Superior temporal gyrus (tissue), 1 donor: ENCODE data around the gene CCNT1.
"Not testable (repeated sequence)": the region's sequence is repeated elsewhere in the genome, so short reads cannot be mapped to it uniquely, and the experiment has no call there.

Experiments
- DNase-seq: peaks from one replicate; pipeline ENCODE4 v3.0.0-alpha.2; 2016; ENCODE audit errors: extremely low spot score

Gene CCNT1

GRCh38 chr12:48691826-48692487, 24.6 kb downstream of the CCNT1 start:
- DNase-seq, result no peak

DNA sequence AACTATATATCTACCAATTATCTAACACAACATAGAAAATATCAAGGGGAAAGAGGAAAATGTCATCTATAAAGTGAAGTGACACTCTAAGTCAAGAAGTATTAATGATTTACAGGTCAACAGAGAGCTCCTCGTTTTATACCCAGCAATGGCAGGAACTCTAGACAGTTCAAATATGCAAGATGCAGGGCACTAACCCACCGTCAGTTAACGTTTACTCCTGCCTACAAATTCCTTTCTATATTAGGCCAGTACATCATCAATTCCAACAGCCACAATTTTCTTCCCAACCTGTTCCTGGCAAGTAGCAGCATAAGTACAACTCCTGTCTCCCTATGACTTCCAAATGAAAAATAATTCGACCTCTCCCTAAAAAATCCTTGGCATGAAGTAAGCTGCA, 25.5 kb downstream of the CCNT1 start:
- DNase-seq, result no peak

DNA sequence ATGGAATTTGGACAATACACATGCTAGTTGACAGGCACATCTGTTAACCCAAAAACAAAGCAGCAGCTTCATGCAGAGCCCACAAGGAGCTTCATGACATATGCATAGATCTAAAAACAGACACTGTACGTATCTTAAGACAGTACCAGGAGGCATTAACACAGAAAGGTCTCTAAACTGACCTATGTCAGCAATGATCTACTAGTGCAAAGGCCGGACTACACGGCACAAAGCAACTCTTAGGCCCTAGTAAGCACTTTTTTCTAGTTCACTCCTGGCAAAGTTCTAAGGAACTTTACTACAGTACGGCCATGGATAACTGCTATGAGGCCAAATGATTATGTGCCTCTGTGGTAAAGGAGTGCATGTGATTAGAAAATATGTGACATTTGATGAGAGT, 26.1 kb downstream of the CCNT1 start:
- DNase-seq, result no peak

DNA sequence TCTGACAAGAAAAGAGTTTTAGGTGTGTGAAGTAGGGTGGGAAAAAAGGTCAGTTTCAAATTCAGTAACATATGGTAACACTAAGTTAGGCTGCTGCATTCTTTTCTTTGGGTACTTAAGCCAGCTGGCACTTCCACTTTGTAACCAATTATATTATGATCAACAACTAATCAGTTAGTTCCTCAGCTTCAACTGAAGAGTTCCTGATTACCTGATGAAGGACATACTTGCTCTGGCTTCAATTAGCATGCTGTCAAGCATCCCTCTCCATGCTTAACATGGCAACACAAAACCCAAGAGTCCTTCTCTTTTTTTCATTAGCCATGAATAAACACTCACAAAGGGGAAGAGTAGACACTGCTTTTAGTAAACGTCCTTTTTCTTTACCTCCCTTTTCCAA, 27.7 kb downstream of the CCNT1 start:
- DNase-seq, result no peak

GRCh38 chr12:48687592-48687991, 28.9 kb downstream of the CCNT1 start:
- DNase-seq, result no peak

DNA sequence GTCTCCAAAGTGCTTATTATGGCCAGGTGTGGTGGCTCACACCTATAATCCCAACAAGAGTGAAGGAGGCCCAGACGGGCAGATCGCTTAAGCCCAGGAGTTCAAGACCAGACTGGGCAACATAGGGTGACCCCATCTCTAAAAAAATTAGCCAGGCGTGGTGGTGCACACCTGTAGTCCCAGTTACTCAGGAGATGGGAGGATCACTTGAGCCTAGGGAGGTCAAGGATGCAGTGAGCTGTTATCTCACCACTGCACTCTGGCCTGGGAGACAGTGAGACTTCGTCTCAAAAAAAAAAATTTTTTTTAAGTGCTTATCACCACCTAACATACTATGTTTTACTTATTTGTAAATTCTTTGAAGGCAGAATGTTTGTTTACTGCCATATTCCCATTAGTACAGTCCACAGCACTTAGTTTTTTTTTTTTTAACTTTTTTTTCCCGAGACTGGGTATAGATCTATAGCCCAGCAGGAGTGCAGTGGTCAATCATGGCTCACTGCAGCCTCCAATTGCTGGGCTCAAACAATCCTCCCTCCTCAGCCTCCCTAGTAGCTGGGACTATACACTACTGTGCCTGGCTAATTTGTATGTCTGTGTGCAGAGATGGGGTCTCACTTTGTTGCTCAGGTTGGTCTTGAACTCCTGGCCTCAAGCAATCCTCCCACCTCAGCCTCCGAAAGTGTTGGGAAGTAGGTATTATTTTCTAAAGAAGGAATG, 29.7 kb downstream of the CCNT1 start:
- no peak for DNase-seq

DNA sequence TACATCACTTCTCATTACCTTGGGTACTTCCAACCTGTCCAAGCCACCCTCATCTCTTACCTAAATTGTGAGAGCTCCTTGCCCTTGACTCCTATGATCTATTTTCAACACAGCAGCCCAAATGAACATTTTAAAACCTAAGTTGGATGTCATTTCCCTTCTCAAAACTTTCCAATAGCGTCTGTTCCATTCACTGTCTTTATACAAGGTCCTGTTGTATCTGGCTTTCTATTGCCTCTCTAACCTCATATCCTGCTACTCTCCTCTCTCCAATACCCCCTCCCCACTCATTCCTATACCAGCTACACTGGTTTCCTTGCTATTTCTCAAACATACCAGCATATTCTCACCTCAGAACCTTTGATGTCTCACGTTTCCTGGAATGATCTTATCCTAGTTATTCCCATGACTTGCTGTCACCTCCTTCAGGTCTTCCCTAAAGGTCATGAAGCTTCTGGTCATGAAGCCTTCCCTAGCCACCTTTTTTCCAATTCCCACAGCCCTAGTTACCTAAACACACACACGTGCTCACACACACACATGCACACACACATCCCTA, 30.4 kb downstream of the CCNT1 start:
- DNase-seq, result no peak

DNA sequence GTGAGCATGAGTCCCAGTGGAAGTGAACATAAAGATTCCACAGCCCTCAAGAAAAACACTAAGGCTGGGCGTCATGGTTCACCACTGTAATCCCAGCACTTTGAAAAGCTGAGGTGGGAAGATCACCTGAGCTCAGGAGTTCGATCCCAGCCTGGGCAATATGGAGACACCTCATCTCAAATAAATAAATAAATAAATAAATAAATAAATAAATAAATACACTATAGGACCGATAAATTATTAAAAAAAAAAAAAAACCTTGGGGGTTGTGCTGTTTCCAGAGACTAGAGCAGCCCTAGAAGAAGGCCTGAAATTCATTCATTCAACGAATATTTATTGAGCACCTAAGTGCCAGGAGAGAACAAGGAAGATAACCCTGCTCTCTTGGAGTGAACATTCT, 33.0 kb downstream of the CCNT1 start:
- DNase-seq, result no peak

- DNase-seq, result no peak
These were observed 33.6 kb downstream of the CCNT1 start for GRCh38 chr12:48682927-48683326.

DNA sequence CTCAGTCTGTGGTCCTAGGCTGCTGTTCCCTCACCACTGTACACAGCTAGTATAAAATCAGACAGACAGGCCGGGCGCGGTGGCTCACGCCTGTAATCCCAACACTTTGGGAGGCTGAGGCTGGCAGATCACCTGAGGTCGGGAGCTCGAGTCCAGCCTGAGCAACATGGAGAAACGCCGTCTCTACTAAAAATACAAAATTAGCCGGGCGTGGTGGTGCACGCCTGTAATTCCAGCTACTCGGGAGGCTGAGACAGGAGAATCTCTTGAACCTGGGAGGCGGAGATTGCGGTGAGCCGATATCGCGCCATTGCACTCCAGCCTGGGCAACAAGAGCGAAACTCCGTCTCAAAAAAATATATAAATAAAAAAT, 34.0 kb downstream of the CCNT1 start:
- DNase-seq, result not testable (repeated sequence)

- peak; percentile 100 for DNase-seq
These were observed 34.6 kb downstream of the CCNT1 start, which contains the start of gene KANSL2 for GRCh38 chr12:48681710-48682532. Gene KANSL2 (minus strand): TSS chr12:48682238. CDS start chr12:48681632, 606 bp downstream.

DNA sequence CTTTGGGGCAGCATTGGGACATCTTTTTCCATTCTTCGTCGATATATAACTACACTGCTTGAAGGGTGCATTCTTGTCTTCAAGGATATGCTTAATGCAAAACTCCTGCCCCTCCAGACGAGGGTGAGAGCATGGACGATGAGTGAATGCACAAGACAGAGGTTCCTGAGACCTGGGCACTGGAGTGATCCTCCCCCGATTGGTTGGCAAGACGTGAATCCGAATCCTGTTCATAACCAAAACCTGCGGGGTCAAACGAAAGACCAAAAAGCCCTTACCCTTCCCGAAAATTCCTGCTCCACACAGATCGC, 35.2 kb downstream of the CCNT1 start:
- peak; percentile 29 for DNase-seq

DNA sequence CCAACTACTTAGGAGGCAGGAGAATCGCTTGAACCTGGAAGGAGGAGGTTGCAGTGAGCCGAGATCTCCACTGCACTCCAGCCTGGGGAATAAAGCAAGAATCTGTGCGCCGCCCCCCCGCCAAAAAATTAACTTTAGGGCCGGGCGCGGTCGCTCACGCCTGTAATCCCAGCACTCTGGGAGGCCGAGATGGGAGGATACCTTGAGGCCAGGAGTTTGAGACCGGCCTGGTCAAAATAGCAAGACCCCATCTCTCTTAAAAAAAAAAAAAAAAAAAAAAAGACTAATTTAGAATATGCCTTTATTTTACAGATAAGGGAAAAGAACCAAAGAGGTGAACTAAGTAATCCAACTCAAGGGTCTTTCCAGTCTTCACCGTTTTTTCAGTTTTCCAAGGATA, 35.6 kb downstream of the CCNT1 start:
- DNase-seq, result no peak

DNA sequence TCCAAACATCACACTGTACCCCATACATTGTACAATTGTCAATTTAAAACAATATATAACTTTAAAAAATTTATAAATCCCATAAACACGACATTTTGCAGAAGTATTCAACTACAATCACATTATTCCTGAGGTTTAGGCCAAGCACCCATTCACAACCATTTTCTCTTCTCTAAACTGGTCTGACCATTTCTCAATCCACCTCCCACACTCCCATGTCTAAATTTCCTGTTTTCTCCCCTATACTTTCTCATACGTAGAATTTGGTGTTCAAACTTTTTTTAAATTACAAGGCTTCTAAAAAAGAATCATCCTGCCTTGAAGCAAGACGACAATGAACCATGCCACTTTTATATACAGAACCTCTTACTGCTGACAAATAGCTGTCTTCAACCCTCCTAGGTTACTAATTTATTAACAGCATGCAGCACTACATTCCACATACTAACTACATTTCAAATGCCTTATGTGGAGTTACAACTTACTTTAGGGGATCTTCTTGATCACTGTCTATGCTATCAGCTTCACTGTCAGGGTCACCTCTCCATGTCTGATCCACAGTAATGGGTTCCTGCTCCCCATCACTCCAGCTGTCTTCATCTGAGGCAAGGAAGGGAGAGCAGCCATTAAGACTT, 37.8 kb downstream of the CCNT1 start:
- no peak for DNase-seq

GRCh38 chr12:48671231-48671856, 45.2 kb downstream of the CCNT1 start:
- no peak for DNase-seq

GRCh38 chr12:48668996-48669395, 47.5 kb downstream of the CCNT1 start:
- no peak for DNase-seq

- DNase-seq, result no peak
These were observed 56.6 kb downstream of the CCNT1 start for GRCh38 chr12:48659863-48660262.

GRCh38 chr12:48651681-48652080, 64.8 kb downstream of the CCNT1 start:
- no peak for DNase-seq

DNA sequence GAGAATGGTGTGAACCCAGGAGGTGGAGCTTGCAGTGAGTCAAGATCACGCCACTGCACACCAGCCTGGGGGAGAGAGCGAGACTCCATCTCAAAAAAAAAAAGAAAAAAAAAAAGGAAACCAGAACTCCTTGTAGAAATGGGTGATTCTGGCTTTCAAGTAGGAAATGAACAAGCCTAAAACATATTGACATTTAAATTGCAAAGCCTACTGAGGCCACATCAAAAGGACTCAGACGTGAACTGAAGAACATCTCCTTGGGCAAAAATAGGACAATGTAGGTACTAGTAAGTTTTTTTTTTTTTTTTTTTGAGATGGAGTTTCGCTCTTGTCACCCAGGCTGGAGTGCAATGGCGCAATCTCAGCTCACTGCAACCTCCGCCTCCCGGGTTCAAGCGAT, 71.2 kb downstream of the CCNT1 start:
- not testable (repeated sequence) for DNase-seq

DNA sequence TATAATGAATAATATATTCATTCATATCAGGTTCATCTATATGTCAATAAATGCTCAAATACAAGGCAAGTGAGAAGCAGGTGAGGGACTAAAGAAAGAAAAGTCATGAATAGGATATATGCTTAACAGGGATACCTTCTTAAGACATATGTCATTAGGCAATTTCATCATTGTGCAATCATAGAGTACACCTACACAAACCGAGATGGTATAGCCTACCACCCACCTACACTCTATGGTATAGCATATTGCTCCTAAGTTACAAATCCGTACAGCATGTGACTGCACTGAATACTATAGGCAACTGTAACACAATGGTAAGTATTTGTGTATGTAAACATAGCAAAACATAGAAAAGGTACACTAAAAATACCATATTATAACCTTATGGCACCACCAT, 73.5 kb downstream of the CCNT1 start:
- no peak for DNase-seq

GRCh38 chr12:48641752-48642555, 74.6 kb downstream of the CCNT1 start:
- not testable (repeated sequence) for DNase-seq
